HFF-Myc (cell line): ENCODE data around the gene CELSR2.

Source experiments
- DNase-seq: peaks from one replicate; pipeline ENCODE4 v3.0.0-alpha.2; 2011; ENCODE audit warnings: low read depth; ENCODE audit errors: extremely low read depth
- H3K4me3 ChIP-seq: replicated peaks from 2 replicates; pipeline ENCODE4 v1.5.1; 2011; ENCODE audit warnings: low read depth, mild to moderate bottlenecking, control low read depth, low read length
- TF ChIP-seq, protein P1 (sequence below): IDR thresholded peaks from 2 replicates; pipeline ENCODE4 v1.5.1; 2012; ENCODE audit warnings: mild to moderate bottlenecking, low read depth, low read length, control low read depth; ENCODE audit errors: missing control alignments

CELSR2 gene

DNA sequence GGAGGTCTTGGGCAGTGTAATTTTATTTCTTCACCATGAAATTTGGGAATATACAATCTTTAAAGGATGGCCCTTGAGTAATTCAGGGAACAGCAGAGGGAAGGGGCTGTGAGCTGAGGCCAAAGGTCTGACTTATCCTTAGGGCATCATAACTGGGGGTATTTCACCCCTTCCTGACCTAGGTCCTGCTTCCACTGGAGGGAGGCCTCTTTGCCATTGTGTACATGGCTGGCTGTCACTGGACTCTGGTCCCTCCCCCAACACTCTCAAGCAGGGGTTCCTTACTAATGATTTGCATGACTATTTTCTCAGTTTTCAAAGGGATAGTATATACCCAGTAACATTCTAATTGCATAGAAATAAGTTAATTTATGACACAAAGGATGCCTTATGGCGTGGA lies 40.8 kb downstream of the CELSR2 start:
- H3K4me3 ChIP-seq = no peak overlapping the region
- TF ChIP-seq, protein P1, sequence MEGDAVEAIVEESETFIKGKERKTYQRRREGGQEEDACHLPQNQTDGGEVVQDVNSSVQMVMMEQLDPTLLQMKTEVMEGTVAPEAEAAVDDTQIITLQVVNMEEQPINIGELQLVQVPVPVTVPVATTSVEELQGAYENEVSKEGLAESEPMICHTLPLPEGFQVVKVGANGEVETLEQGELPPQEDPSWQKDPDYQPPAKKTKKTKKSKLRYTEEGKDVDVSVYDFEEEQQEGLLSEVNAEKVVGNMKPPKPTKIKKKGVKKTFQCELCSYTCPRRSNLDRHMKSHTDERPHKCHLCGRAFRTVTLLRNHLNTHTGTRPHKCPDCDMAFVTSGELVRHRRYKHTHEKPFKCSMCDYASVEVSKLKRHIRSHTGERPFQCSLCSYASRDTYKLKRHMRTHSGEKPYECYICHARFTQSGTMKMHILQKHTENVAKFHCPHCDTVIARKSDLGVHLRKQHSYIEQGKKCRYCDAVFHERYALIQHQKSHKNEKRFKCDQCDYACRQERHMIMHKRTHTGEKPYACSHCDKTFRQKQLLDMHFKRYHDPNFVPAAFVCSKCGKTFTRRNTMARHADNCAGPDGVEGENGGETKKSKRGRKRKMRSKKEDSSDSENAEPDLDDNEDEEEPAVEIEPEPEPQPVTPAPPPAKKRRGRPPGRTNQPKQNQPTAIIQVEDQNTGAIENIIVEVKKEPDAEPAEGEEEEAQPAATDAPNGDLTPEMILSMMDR = no peak
- DNase-seq = no peak

DNA sequence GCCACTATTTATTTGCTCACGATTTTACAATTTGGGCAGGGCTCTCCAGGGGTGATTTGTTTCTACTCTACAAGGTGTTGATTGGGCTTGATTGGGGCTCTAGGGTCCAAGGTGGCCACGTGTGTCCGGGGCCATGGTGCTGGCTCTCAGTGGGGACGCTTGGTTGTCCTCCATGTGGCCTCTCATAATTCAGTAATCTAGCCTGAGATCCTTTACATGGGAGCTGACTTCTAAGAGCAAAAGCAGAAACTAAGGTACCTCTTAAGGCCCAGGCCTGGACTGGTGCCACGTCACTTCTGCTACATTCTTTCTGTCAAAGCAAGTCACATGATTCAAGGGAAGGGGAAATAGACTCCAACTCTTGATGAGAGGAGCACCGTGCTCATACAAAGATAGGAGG lies 41.7 kb downstream of the CELSR2 start:
- TF ChIP-seq, protein P1 = no peak
- DNase-seq = no peak
- no peak overlapping the region for H3K4me3 ChIP-seq

DNA sequence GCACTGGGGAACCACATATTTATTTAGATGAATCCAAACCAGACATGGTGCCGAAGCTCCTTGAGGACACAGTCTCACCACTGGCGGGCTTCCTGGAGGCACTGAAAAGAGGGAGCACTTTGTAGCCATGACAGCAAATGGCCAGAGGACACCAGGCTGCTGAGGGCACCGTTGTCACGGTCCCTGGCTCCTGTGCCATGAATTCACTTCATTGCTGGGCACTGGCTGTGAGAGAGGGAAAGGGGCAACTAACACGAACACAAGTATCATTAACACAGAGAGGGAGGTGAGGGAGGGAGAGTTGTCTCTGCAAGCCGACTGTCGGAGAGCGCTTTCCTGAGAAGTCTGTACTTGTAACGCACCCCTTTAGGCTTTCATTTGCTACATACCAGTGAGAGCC lies 43.0 kb downstream of the CELSR2 start:
- no peak overlapping the region for H3K4me3 ChIP-seq
- no peak for DNase-seq
- TF ChIP-seq, protein P1 = no peak

DNA sequence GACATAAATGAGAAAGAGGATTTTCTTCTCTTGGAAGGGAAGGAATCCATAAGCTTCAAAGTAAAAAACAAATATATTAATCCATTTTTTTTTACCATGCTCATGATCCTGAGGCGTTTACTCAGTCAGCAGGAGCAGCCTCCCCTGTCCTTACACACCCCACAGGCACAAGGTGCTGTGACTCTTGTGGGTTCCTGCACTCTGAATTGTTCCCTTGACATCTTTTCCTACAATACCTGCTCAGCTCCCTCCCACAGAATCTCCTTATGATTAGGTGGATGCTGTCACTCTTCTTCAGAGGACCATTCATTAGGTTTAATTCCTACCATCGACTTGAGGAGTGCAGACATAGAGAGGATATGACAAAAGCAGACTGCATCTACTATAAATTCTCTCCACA lies 43.7 kb downstream of the CELSR2 start:
- H3K4me3 ChIP-seq = no peak overlapping the region
- no peak for DNase-seq
- TF ChIP-seq, protein P1 = no peak

DNA sequence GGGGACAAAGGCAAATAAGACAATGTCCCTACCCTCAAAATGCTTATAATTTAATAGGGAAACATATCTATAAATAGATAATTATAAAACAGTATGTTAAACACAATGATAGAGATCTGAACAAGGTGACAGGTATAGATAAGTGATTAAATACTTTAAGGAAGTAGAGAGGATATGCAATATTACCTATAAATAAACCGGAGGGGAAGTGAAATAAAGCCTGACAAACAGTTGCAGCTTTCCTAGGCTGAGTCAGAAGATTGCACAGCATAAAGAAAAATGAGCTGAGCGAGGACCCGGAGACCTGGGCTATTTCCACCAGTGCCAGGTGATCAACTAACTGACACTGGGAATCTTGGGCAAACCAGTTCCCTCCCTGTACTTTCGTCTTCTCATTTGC lies 45.1 kb downstream of the CELSR2 start:
- no peak overlapping the region for H3K4me3 ChIP-seq
- TF ChIP-seq, protein P1 = no peak

DNA sequence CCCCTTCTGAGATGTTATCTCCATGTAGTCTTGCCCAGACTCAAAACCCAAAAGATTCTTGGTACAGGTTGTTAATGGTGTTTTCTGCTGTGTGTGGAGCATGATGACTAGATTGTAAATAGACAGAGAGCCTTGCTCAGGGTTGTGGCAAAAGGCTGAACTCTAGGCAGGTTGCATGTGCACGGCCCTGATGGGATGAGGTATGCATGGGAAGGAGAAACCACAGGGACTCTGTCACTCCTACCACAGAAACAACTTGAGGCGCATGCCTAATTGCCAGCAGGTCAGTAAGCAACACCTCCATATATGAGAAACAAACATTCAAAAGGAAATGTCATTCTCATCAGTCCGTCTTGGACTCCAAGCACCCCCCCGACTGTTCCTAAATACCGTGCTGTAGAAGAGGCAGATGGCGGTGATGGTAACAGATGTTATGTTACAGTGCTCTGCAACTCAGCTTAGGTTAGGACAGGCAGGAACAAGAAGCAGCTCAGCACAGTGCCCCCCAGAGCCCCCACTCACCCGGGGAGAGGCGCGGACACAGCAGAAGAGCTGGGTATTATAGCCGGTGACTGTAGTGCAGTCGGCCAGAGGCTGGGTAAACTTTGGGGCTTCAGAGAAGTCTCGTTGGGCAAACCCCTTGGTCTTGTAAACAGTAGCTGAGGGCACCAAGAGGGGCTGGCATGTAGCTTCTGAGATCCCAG lies 46.5 kb downstream of the CELSR2 start:
- DNase-seq = no peak
- no peak overlapping the region for H3K4me3 ChIP-seq
- TF ChIP-seq, protein P1 = no peak

More for the DNA sequence above, 45.1 kb downstream of the CELSR2 start:
- DNase-seq = no peak

DNA sequence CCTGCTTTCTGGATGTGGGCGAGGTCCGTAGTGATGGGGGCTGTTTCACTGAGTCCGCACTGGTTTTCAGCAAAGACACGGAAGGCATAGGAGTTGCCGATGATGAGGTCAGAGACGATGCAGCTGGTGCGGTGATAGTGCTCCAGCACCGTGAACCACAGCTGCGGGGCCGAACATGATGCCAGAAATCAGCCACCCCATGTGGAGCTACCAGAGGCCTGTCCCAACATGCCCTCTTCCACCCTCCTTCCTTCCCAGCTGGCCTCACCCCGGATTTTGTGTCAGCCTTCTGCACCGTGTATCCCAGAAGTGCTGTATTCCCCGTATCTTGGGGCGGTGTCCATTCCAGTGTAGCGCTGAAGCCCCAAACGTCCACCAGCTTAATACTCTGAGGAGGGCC lies 47.4 kb downstream of the CELSR2 start:
- DNase-seq = no peak
- no peak overlapping the region for H3K4me3 ChIP-seq
- TF ChIP-seq, protein P1 = no peak
